ENCODE results near the gene PAK4. TPM values are rescaled to one million over a fixed set of nuclear protein-coding genes. Genes with fewer than 3 reads are reported as not detected.

Gene PAK4
- total and polyA plus RNA-seq, 2 of the 13 experiments (the other 11 are each of a cell fraction or from before 2014, with no cell fraction given): 9.5 to 17.8 TPM

GRCh38 chr19:39218230-39219007, 92.8 kb downstream of the PAK4 start:
- H4K20me1 ChIP-seq (ENCODE audit: insufficient read depth, low read length): no peaks in the 10 kb centered on the region
- H3K4me2 ChIP-seq (ENCODE audit: low read depth, low read length): no peak overlapping the region
- POLR2A ChIA-PET: no interaction called here
- BruUV-seq (replicated peaks): no TSS peak
- H3K79me2 ChIP-seq (ENCODE audit: insufficient read depth, low read length): no peaks in the 10 kb centered on the region
- DNase-seq (ENCODE audit: low spot score) (no peak), FAIRE-seq (no peak), ATAC-seq (no peak)
- H3K27ac ChIP-seq (ENCODE audit: extremely low read length, insufficient read depth, low read length): no peak overlapping the region
- no peak for TF ChIP-seq NR1H2 (CRISPR knock-in tag; IDR thresholded peaks at IDR 0.05; ENCODE audit: borderline replicate concordance, low read depth)
- TF ChIP-seq ZNF292 (CRISPR knock-in tag; IDR thresholded peaks at IDR 0.05; ENCODE audit: borderline replicate concordance, low read depth): no peak
- no peak for TF ChIP-seq ELF3 (CRISPR knock-in tag; IDR thresholded peaks at IDR 0.05)
- no peak for TF ChIP-seq SRSF9 (IDR thresholded peaks at IDR 0.05; ENCODE audit: borderline replicate concordance, insufficient read depth, low read depth, low read length, poor library complexity, severe bottlenecking)
- TF ChIP-seq ZNF253 (CRISPR knock-in tag; IDR thresholded peaks at IDR 0.05; ENCODE audit: borderline replicate concordance): no peak
- no peak for TF ChIP-seq ZBTB7A (CRISPR knock-in tag; IDR thresholded peaks at IDR 0.05)
- no peak for TF ChIP-seq HBP1 (CRISPR knock-in tag; IDR thresholded peaks at IDR 0.05; ENCODE audit: low read depth)
- no peak for TF ChIP-seq SP140L (CRISPR knock-in tag; IDR thresholded peaks at IDR 0.05; ENCODE audit: borderline replicate concordance)
- TF ChIP-seq MXD3 (CRISPR knock-in tag; IDR thresholded peaks at IDR 0.05): no peak
- no peak overlapping the region for H3K9ac ChIP-seq (ENCODE audit: insufficient read depth, low read depth, low read length)
- no peak overlapping the region for H3K4me3 ChIP-seq (replicated peaks in 1 of 3; ENCODE audit: insufficient read depth in 1 of 3, low read depth in 2 of 3, low read length in 3 of 3)
- H3K27me3 ChIP-seq (ENCODE audit: control insufficient read depth in 1 of 2, insufficient read depth in 2 of 2, low read length in 2 of 2): no peaks in the 10 kb centered on the region; a peak in 1 of 5 replicates
- no peak overlapping the region for H2AFZ ChIP-seq (ENCODE audit: low read length)
- H3K4me1 ChIP-seq (ENCODE audit: insufficient read depth, low read length): no peaks in the 10 kb centered on the region
- H3K36me3 ChIP-seq (replicated peaks in 1 of 2; ENCODE audit: control insufficient read depth in 1 of 2, insufficient read depth in 2 of 2, low read length in 2 of 2): no peaks in the 10 kb centered on the region
- no peaks in the 10 kb centered on the region for H3K9me3 ChIP-seq (ENCODE audit: low read length)
- CTCF ChIA-PET (ENCODE audit: low intra/inter-chr PET ratio, low total read pairs): no interaction called here
- intact Hi-C loops (cut with micrococcal nuclease; ENCODE audit: unreplicated experiment) (no loop called here), in situ Hi-C loops (cut with HindIII; ENCODE audit: extremely low pct_ligation_motif_present, low pct_unique_long_range_greater_than_20kb) (no loop called here)
- whole genome bisulfite sequencing (ENCODE audit: low lambda C conversion rate): 57% methylated on average over 12 of the region's 15 CpGs

All from HepG2 (cell line).